ENCODE measurements around the gene DENND4A.

DNA sequence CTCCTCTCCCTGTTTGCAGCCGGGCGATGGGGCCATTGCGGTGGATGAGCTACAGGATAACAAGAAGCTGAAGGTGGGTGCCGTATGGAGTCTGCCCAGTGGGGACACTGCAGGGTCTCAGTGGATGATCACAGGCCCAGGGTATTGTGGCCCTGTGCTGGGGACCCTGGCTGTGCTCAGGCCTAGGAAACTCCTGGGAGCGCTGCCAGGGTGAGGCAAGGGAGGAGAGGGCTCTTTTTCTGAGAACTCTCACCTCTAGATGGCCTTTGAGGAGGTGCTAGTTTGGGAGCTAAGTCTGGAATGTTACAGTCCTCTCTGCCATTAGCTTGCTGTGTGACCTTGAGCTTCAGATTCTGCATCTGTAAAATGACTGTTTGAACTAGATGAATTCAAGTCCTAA is 154.0 kb downstream of the DENND4A start:
- no peak for TF ChIP-seq EZH2 (IDR thresholded peaks at IDR 0.05)
- TF ChIP-seq POLR2AphosphoS5 (IDR thresholded peaks at IDR 0.05; ENCODE audit: borderline replicate concordance, low read depth, low read length) = no peak
